Endodermal cell (in vitro differentiated cells): ENCODE measurements around the gene WBP1. TPM values are rescaled to one million over a fixed set of nuclear protein-coding genes. Genes with fewer than 3 reads are reported as not detected.

Experiments
- DNase-seq: peaks from one replicate; pipeline ENCODE4 v3.0.0-alpha.2; 2017
- H3K27ac ChIP-seq: 2 replicates; pipeline ENCODE4 v1.5.1; 2013; ENCODE audit warnings: mild to moderate bottlenecking, low read depth, low read length, moderate library complexity
- H3K27me3 ChIP-seq: 2 replicates; pipeline ENCODE4 v1.6.1; 2013; ENCODE audit warnings: mild to moderate bottlenecking, low read length, moderate library complexity; ENCODE audit not compliant: insufficient read depth, control insufficient read depth, poor library complexity, severe bottlenecking
- H3K36me3 ChIP-seq: 2 replicates; pipeline ENCODE4 v1.7.0; 2013; ENCODE audit warnings: mild to moderate bottlenecking, low read length, moderate library complexity; ENCODE audit not compliant: control insufficient read depth, insufficient read depth
- H3K4me1 ChIP-seq: one replicate; pipeline ENCODE4 v1.7.0; 2013; ENCODE audit warnings: low read length; ENCODE audit not compliant: control insufficient read depth, insufficient read depth
- H3K4me3 ChIP-seq: 2 replicates; pipeline ENCODE4 v1.5.1; 2013; ENCODE audit warnings: mild to moderate bottlenecking, low read length, moderate library complexity
- H3K9ac ChIP-seq: 2 replicates; pipeline ENCODE4 v1.6.1; 2013; ENCODE audit warnings: mild to moderate bottlenecking, low read length, moderate library complexity; ENCODE audit not compliant: poor library complexity, severe bottlenecking; ENCODE audit errors: extremely low read depth
- H3K9me3 ChIP-seq: 2 replicates; pipeline ENCODE4 v1.6.1; 2013; ENCODE audit warnings: mild to moderate bottlenecking, low read length, moderate library complexity; ENCODE audit not compliant: control insufficient read depth
- H3K27ac Mint-ChIP-seq: 2 replicates; pipeline ENCODE4 v1.8.0; 2020; ENCODE audit warnings: mixed read lengths
- H3K27me3 Mint-ChIP-seq: 2 replicates; pipeline ENCODE4 v1.8.0; 2021; ENCODE audit warnings: mild to moderate bottlenecking, mixed read lengths; ENCODE audit not compliant: insufficient read depth
- H3K36me3 Mint-ChIP-seq: 2 replicates; pipeline ENCODE4 v1.8.0; 2020; ENCODE audit warnings: low read depth, mixed read lengths
- H3K4me1 Mint-ChIP-seq: 2 replicates; pipeline ENCODE4 v1.8.0; 2020; ENCODE audit warnings: mixed read lengths
- H3K4me3 Mint-ChIP-seq: 2 replicates; pipeline ENCODE4 v1.8.0; 2020; ENCODE audit warnings: mild to moderate bottlenecking, moderate library complexity, mixed read lengths
- H3K9me3 Mint-ChIP-seq: 2 replicates; pipeline ENCODE4 v1.8.0; 2020; ENCODE audit warnings: mild to moderate bottlenecking, mixed read lengths
- CTCF ChIP-seq: fragments of 200-600 bp; sonication (generic); conservative IDR thresholded peaks from 2 replicates; pipeline ENCODE4 v1.5.0; 2021; ENCODE audit warnings: antibody characterized with exemption, mild to moderate bottlenecking
- WGBS, 2 experiments: methylation state at CpG; one replicate each; pipeline versions ENCODE4 v1.1.5 to v1.1.7; 2013; ENCODE audit warnings: missing lambda C conversion rate in 2 of 2, mixed read lengths in 1 of 2; ENCODE audit not compliant: insufficient coverage in 1 of 2, insufficient read length in 1 of 2; 5-methylcytosine and 5-hydroxymethylcytosine counted together
- total RNA-seq, 2 donors: library from RNA; stranded (reverse); fragmentation: NEBNext Ultra II Directional in 1 of 2; extraction: Animal tissue kit (Norgen Biotek cat#: 25700) in 1 of 2; gene quantifications; 2 replicates in 1 of 2; 3 replicates in 1 of 2; pipeline ENCODE4 v1.2.1, GENCODE V29; 2021

WBP1 gene
- total RNA-seq, 2 donors from 2014 or later = 110 to 116 TPM

DNA sequence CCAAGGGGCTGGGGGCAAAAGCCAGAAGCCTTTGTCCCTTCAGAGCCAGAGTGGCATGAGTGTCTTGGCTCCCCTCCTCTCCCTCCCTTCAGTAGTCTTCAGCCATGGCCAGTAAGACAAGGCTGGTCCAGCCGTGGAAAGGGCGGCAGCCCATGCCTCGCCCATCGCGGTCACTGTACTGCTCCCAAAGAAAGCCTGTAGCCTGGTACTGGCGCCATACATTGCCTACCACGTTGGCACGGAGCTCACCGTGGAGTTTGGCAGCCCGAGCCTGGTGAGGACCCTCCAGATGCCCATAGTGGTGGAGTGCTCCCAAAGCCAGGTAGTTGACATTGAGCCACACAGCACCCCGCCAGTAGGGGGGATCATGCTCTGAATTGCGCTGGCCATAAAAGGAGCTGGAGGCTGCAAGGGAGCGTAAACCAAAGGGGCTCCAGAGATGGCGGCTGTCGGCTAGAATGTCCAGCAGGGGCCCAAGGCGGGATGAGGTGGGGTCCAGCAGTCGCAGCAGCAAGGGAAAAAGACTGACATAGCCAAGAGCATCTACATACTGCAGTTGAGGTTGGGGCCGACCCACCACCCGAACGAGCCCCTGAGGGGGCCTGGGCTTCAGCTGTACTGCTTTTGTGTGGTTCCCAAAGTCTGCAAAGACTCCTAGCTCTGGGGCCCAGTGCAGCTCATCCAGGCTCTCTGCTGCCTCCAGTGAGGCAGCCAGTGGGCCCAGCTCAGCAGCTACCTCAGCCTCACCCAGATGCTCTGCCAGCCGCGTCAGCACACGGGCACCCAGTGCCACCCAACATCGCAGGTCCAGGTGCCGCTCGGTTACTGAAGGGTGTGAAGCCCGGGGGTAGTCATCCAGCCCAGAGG lies 3.2 kb downstream of the WBP1 start:
- Histone ChIP-seq H3K4me3 (no peak overlapping the region), H3K27ac (no peak overlapping the region), H3K4me1 (no peaks in the 10 kb centered on the region), H3K27me3 (no peaks in the 10 kb centered on the region), H3K9ac (no peak overlapping the region), H3K9me3 (no peaks in the 10 kb centered on the region), H3K36me3 (peaks cover 28% of the 10 kb centered on the region)
- WGBS, 2 experiments = 92 to 96% methylated on average over 25 to 27 of the region's 27 CpGs
- DNase-seq = peak; percentile 86
- Mint-ChIP-seq H3K9me3 (no peaks in the 10 kb centered on the region), H3K27ac (peak overlapping the region; percentile 35), H3K4me1 (peaks cover 19% of the 10 kb centered on the region), H3K36me3 (peaks cover 27% of the 10 kb centered on the region), H3K4me3 (no peak overlapping the region), H3K27me3 (no peaks in the 10 kb centered on the region)
- TF ChIP-seq CTCF = peak; percentile 67

DNA sequence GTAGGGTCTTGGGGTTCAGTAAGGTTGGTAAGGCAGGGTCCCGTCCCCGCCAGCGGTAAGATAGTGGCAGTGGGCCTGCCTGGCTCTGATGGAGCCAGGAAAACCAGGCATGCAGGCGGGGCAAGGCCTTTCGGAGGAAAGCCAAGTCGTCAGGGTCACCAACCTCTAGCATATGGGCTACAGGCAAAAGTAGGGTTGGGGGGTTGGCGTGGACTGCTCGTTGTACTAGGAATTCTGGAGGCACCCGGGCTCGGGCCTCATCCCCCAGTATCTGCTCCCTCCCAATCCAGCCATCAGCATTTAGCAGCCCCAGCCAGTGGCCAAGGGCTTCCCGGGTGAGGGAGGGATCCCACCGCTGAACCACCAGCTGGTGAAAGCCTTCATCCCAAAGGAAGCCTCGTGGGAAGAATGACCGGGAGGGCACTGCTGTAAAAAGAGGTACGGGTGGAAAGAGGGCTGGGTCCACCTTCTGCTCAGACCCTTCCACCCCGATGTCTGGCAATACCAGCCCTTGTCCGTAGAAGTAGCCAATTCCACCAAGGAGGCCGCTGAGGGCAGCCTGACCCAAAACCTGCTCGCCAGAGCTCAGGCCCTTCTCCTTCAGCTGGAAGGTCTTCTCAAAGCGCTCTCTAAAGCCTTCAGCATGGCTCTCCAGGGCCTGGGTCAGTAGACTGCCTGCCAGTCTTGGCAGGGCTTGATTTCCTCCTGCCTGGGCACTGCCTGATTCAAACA lies 4.0 kb downstream of the WBP1 start:
- no peak overlapping the region for H3K9ac ChIP-seq

DNA sequence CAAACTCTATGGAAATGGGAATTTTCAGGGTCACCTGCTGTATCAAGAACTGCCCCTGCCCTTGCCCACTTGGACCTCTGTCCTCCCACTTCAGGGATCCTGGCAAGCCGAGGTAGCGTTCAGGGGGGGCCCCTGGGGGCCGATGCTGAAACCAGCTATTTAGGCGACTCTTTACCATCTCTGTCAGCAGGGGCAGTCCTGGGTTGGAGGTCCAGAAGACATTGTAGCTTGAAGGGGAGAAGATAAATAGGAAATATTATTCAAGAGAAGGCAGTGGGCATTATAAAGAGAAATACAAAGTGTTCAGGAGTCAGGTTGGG lies 4.5 kb downstream of the WBP1 start:
- no peak for TF ChIP-seq CTCF
- 93% methylated on average over 4 of the region's 4 CpGs; no CpG with 5 or more reads in 1 of the 2 experiments for whole genome bisulfite sequencing, 2 experiments
- Mint-ChIP-seq H3K4me3 (peak overlapping the region; percentile 93), H3K27ac (no peak overlapping the region), H3K4me1 (peaks cover 10% of the 10 kb centered on the region), H3K9me3 (no peaks in the 10 kb centered on the region), H3K36me3 (peaks cover 27% of the 10 kb centered on the region), H3K27me3 (no peaks in the 10 kb centered on the region)
- Histone ChIP-seq H3K9ac (no peak overlapping the region), H3K27me3 (no peaks in the 10 kb centered on the region), H3K27ac (no peak overlapping the region), H3K4me3 (no peak overlapping the region), H3K36me3 (peaks cover 28% of the 10 kb centered on the region), H3K4me1 (no peaks in the 10 kb centered on the region), H3K9me3 (no peaks in the 10 kb centered on the region)
- no peak for DNase-seq

More for the DNA sequence above, 4.0 kb downstream of the WBP1 start:
- peaks cover 11% of the 10 kb centered on the region for H3K4me1 Mint-ChIP-seq
- H3K27me3 Mint-ChIP-seq = no peaks in the 10 kb centered on the region
- H3K27me3 ChIP-seq = no peaks in the 10 kb centered on the region
- no peak overlapping the region for H3K4me3 ChIP-seq
- DNase-seq = no peak
- H3K9me3 ChIP-seq = no peaks in the 10 kb centered on the region
- H3K4me3 Mint-ChIP-seq = no peak overlapping the region
- no peaks in the 10 kb centered on the region for H3K9me3 Mint-ChIP-seq
- TF ChIP-seq CTCF = no peak
- no peaks in the 10 kb centered on the region for H3K4me1 ChIP-seq
- 94 to 96% methylated on average over 13 to 20 of the region's 20 CpGs for WGBS, 2 experiments
- H3K27ac Mint-ChIP-seq = no peak overlapping the region
- no peak overlapping the region for H3K27ac ChIP-seq
- H3K36me3 ChIP-seq = peaks cover 28% of the 10 kb centered on the region
- peaks cover 27% of the 10 kb centered on the region for H3K36me3 Mint-ChIP-seq
